Pancreas (tissue), 10 donors: ENCODE measurements around the gene KCNK5. TPM values are rescaled to one million over a fixed set of nuclear protein-coding genes. Genes with fewer than 3 reads are reported as not detected.
A peak's percentile ranks its signal among the peaks of the same experiment; 100 is the strongest.

Experiments used
- ATAC-seq, 4 donors: fragments of 200-7000 bp; cut with Tn5 transposase; one replicate each; pipeline versions ENCODE4 v1.8.0 to v1.9.1; 2020; ENCODE audit warnings: mild to moderate bottlenecking in 4 of 4, moderate library complexity in 4 of 4
- DNase-seq, 6 donors: peaks; one replicate each; pipeline ENCODE4 v3.0.0-alpha.2; 2020
- FAIRE-seq: peaks from 2 replicates; lab custom pipeline; 2012; peaks lifted over from hg19 to GRCh38; lab: Jason Lieb, UNC
- H3K27ac ChIP-seq, 4 donors: fragments of 200-600 bp; sonication (generic); 1 replicate in 3 of 4; 2 replicates in 1 of 4; pipeline versions ENCODE4 v1.5.0 to v1.8.0; 2020
- H3K27me3 ChIP-seq, 4 donors: fragments of 200-600 bp; one replicate each; pipeline ENCODE4 v1.8.0; 2021
- H3K36me3 ChIP-seq, 3 donors: fragments of 200-600 bp; sonication (generic) in 1 of 3; one replicate each; pipeline versions ENCODE4 v1.5.0 to v1.8.0; 2020 to 2021
- H3K4me1 ChIP-seq, 3 donors: fragments of 200-600 bp; one replicate each; pipeline ENCODE4 v1.8.0; 2021
- H3K4me3 ChIP-seq, 4 donors: fragments of 200-600 bp; sonication (generic) in 2 of 4; one replicate each; pipeline versions ENCODE4 v1.5.0 to v1.8.0; 2020 to 2021
- H3K9me3 ChIP-seq, 4 donors: fragments of 200-600 bp; one replicate each; pipeline ENCODE4 v1.8.0; 2021
- CTCF ChIP-seq, 4 donors: fragments of 200-600 bp; sonication (generic) in 3 of 4; IDR thresholded peaks; one replicate each; pipeline versions ENCODE4 v1.5.0 to v1.8.0; 2021; ENCODE audit warnings: antibody characterized with exemption in 4 of 4
- WGBS, 2 donors: extraction: QIAGEN DNeasy Blood & Tissue Kit; methylation state at CpG; one replicate each; pipeline ENCODE4 v1.1.7; 2013; 5-methylcytosine and 5-hydroxymethylcytosine counted together
- intact Hi-C, 3 donors: fragments of 100-400 bp; cut with DNase I; formaldehyde crosslinking; loops; one replicate each; pipeline versions ENCODE4 v1.11.1 to v1.14.2; 2022
- polyA plus RNA-seq, 2 donors: library from polyadenylated mRNA; stranded (reverse); fragments of 200-250 nt; gene quantifications; one replicate each; pipeline ENCODE4 v1.2.3, GENCODE V29; 2013
- total RNA-seq, 6 donors: library from RNA; stranded (reverse); fragmentation: NEBNext Ultra II Directional in 4 of 6; extraction: Animal tissue kit (Norgen Biotek cat#: 25700) in 4 of 6; gene quantifications; one replicate each; pipeline versions ENCODE4 v1.2.1 to v1.2.4, GENCODE V29; 2021 to 2023
- donor health status: healthy with polysubstance abuse.
- donor health status: DM: no; HTN: no; CAD: no; lungs with moderate emphysema.
- donor health status: DM: no; HTN: no; CAD: no.
- donor health status: control.
- donor health status: control.
- donor health status: Bipolar disorder and iron deficiency.
- donor health status: DM: yes; HTN: yes; CAD: no.
- donor health status: DM: no; HTN: no; CAD: no.
- donor health status: DM: no; HTN: no; CAD: no.
- donor health status: DM: yes; HTN: yes; CAD: no.

Gene KCNK5
- total and polyA plus RNA-seq, 8 donors: 10.8 to 32.4 (median 19.8) TPM

GRCh38 chr6:39273406-39273821 is 44.1 kb upstream of the KCNK5 start:
- H3K4me1 ChIP-seq: no peaks in the 10 kb centered on the region
- peak in 2 of 4 donors; percentile 35 to 60 for ATAC-seq
- WGBS, 2 donors: 68 to 73% methylated on average over 6 of the region's 6 CpGs
- H3K4me3 ChIP-seq: no peak overlapping the region
- TF ChIP-seq CTCF (IDR thresholded peaks at IDR 0.05): no peak
- intact Hi-C loops: no loop called here
- DNase-seq: no peak
- H3K27ac ChIP-seq: no peak overlapping the region
- no peaks in the 10 kb centered on the region for H3K9me3 ChIP-seq
- H3K36me3 ChIP-seq: no peaks in the 10 kb centered on the region
- FAIRE-seq: no peak
- H3K27me3 ChIP-seq: no peaks in the 10 kb centered on the region

GRCh38 chr6:39269961-39270360 is 40.7 kb upstream of the KCNK5 start:
- no peaks in the 10 kb centered on the region for H3K27me3 ChIP-seq
- H3K27ac ChIP-seq: no peak overlapping the region
- intact Hi-C loops: no loop called here
- ATAC-seq (no peak), FAIRE-seq (no peak), DNase-seq (no peak)
- no peaks in the 10 kb centered on the region for H3K36me3 ChIP-seq
- H3K4me3 ChIP-seq: no peak overlapping the region
- H3K9me3 ChIP-seq: no peaks in the 10 kb centered on the region
- no peak for TF ChIP-seq CTCF (IDR thresholded peaks at IDR 0.05)
- no peaks in the 10 kb centered on the region for H3K4me1 ChIP-seq
- 63 to 67% methylated on average over 1 of the region's 1 CpG for WGBS, 2 donors

GRCh38 chr6:39268721-39269120 is 39.4 kb upstream of the KCNK5 start:
- no peak for ATAC-seq
- intact Hi-C loops: no loop called here
- TF ChIP-seq CTCF (IDR thresholded peaks at IDR 0.05): no peak
- DNase-seq: no peak
- Histone ChIP-seq H3K36me3 (no peaks in the 10 kb centered on the region), H3K27me3 (no peaks in the 10 kb centered on the region), H3K4me1 (peaks cover 0 to 2% (median 0%) of the 10 kb centered on the region in 3 donors), H3K9me3 (no peaks in the 10 kb centered on the region), H3K4me3 (no peak overlapping the region), H3K27ac (no peak overlapping the region)
- 92 to 93% methylated on average over 3 of the region's 3 CpGs for WGBS, 2 donors
- FAIRE-seq: no peak

- DNase-seq (no peak), FAIRE-seq (no peak), ATAC-seq (no peak)
- 87 to 90% methylated on average over 7 of the region's 7 CpGs for WGBS, 2 donors
- Histone ChIP-seq H3K27ac (no peak overlapping the region), H3K4me3 (no peak overlapping the region), H3K36me3 (no peaks in the 10 kb centered on the region), H3K4me1 (peaks cover 0 to 6% (median 0%) of the 10 kb centered on the region in 3 donors), H3K9me3 (no peaks in the 10 kb centered on the region), H3K27me3 (no peaks in the 10 kb centered on the region)
- no peak for TF ChIP-seq CTCF (IDR thresholded peaks at IDR 0.05)
- intact Hi-C loops: no loop called here
Measured at GRCh38 chr6:39268171-39268570, 38.9 kb upstream of the KCNK5 start.

GRCh38 chr6:39266782-39267355 is 37.6 kb upstream of the KCNK5 start:
- ATAC-seq (no peak), DNase-seq (no peak), FAIRE-seq (no peak)
- no peaks in the 10 kb centered on the region for H3K36me3 ChIP-seq
- H3K4me3 ChIP-seq: no peak overlapping the region
- intact Hi-C loops: no loop called here
- no peaks in the 10 kb centered on the region for H3K27me3 ChIP-seq
- 87 to 95% methylated on average over 5 of the region's 5 CpGs for WGBS, 2 donors
- no peak overlapping the region for H3K27ac ChIP-seq
- H3K9me3 ChIP-seq: no peaks in the 10 kb centered on the region
- H3K4me1 ChIP-seq: peaks cover 0 to 6% (median 0%) of the 10 kb centered on the region in 3 donors
- no peak for TF ChIP-seq CTCF (IDR thresholded peaks at IDR 0.05)
